Skin epidermis (tissue), 12 donors: ENCODE measurements around the gene MATN1.

ENCODE experiments used
- H3K27ac ChIP-seq, 21 experiments: fragments of 200-600 bp; sonication (generic) in 11 of 21; one replicate each; pipeline ENCODE4 v1.5.0; 2020; ENCODE audit warnings: mild to moderate bottlenecking in 3 of 21, inconsistent platforms in 2 of 21, moderate library complexity in 2 of 21
- H3K4me3 ChIP-seq, 7 experiments: fragments of 200-600 bp; sonication (generic) in 2 of 7; one replicate each; pipeline ENCODE4 v1.5.0; 2020; ENCODE audit warnings: inconsistent platforms in 2 of 7, mild to moderate bottlenecking in 2 of 7, moderate library complexity in 1 of 7

The MATN1 gene

GRCh38 chr1:30747033-30748008, 23.9 kb upstream of the MATN1 start:
- Histone ChIP-seq H3K4me3 (no peak overlapping the region), H3K27ac (peak overlapping the region in 15 of 21 experiments; percentile 7 to 88 (median 74))

GRCh38 chr1:30746212-30747032, 23.0 kb upstream of the MATN1 start:
- H3K27ac ChIP-seq, result peak overlapping the region in 19 of 21 experiments; percentile 22 to 88 (median 50)

DNA sequence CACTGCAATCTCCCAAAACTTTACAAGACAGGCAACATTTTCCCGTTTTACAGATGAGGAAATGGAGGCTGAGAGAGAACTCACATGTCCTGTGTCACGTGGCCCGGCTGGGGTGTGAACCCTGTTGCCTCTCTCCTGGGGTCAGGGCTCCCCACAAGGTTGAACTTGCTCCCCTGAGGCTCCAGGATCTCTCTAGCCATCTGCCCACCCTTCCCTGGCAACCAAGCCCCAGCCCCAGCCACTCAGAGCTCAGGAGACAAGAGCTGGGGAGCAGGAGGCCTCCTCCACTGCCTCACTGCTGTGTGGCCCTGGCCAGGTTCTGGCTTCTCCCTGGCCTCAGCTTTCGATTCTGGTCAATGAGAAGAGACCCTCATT, 22.4 kb upstream of the MATN1 start:
- peak overlapping the region in 18 of 21 experiments; percentile 22 to 88 (median 50) for H3K27ac ChIP-seq
- H3K4me3 ChIP-seq, result no peak overlapping the region

More at GRCh38 chr1:30746212-30747032, 23.0 kb upstream of the MATN1 start:
- no peak overlapping the region for H3K4me3 ChIP-seq

GRCh38 chr1:30745156-30745833, 21.9 kb upstream of the MATN1 start:
- Histone ChIP-seq H3K27ac (peak overlapping the region in 15 of 21 experiments; percentile 22 to 88 (median 65)), H3K4me3 (no peak overlapping the region)

- H3K27ac ChIP-seq, result peak overlapping the region in 15 of 21 experiments; percentile 21 to 88 (median 50)
- H3K4me3 ChIP-seq, result peak overlapping the region in 1 of 7 experiments; percentile 6
Observed at GRCh38 chr1:30744060-30744756, 20.8 kb upstream of the MATN1 start.

DNA sequence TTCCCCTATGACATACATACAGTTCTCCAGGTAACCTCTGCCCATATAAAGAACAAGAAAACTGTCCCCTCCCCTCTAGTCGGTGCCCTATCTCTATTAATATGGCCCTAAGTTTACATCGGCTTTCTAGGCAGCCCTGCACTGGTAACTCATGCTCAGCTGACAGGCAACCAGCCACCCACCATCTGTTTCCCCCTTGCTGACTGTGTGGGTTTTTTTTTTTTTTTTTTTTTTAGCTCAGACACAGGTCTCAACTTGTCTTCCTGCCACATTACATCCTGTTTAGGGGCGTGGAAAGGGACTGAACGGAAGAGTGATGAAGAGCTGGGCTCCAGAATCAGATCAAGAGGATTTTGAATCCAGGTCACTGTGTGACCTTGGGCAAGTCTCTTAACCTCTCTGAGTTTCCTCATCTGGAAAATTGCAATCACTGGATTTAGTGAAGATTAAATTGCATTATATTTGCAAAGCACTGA, 20.2 kb upstream of the MATN1 start:
- Histone ChIP-seq H3K4me3 (peak overlapping the region in 1 of 7 experiments; percentile 6), H3K27ac (peak overlapping the region in 13 of 21 experiments; percentile 21 to 88 (median 61))

- Histone ChIP-seq H3K4me3 (no peak overlapping the region), H3K27ac (peak overlapping the region in 6 of 21 experiments; percentile 13 to 67 (median 42))
Observed at GRCh38 chr1:30742963-30743559, 19.7 kb upstream of the MATN1 start.

- peak overlapping the region in 4 of 21 experiments; percentile 13 to 67 (median 42) for H3K27ac ChIP-seq
- no peak overlapping the region for H3K4me3 ChIP-seq
Observed at GRCh38 chr1:30742300-30742962, 19.0 kb upstream of the MATN1 start.

DNA sequence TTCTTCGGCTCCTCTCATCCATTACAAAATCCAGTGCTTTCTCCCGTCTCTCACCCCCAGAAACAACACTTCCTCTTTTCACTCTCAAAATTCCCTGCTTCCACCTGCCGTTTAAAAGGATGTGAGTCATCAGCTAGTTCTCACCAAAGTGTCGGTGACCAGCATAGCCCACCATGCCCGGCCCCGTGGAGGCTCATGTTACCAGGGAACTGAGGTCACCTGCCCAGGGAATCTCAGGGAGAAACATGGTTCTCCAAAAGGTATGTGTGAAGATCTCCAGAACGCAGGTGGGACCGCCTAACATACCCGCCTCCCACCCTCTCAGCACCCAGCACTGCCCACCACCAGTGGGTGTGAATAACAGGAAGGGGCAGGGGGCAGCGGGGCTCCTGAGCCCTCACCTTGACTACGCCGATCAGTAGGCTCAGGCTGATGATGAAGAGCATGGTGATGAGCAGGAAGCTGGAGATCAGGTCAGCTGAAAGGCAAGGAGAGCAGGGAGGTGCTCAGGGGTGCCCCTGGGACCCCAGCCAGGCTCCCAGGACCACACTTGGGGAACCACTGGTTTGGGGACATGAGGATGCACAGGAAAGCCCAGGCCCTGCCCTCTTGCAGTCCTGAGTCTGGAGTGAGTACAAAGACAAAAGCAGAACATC, 18.0 kb upstream of the MATN1 start:
- Histone ChIP-seq H3K27ac (peak overlapping the region in 5 of 21 experiments; percentile 16 to 44 (median 24)), H3K4me3 (no peak overlapping the region)

- no peak overlapping the region for H3K4me3 ChIP-seq
Observed at GRCh38 chr1:30740251-30741238, 17.2 kb upstream of the MATN1 start.

DNA sequence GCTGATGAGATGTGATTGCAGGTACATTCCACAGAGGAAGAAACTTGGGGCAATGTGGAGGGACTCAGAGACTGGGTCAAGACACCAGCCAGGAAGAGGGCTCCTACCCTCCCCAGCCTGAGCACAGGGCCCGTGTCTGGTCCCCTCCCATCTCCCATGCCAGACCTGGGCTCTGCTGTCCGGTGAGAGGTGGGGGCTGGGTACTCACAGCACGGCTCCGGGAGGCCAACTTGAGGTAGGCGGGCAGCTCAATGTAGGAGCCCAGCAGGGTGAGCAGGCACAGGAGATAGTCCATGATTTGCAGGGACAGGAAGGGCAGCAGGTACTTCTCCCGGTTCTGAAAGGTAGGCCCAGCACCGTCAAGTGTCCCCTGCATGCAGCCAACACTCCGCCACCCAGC, 16.2 kb upstream of the MATN1 start:
- H3K27ac ChIP-seq, result no peak overlapping the region
- H3K4me3 ChIP-seq, result no peak overlapping the region

More at GRCh38 chr1:30740251-30741238, 17.2 kb upstream of the MATN1 start:
- peak overlapping the region in 5 of 21 experiments; percentile 21 to 31 (median 22) for H3K27ac ChIP-seq

DNA sequence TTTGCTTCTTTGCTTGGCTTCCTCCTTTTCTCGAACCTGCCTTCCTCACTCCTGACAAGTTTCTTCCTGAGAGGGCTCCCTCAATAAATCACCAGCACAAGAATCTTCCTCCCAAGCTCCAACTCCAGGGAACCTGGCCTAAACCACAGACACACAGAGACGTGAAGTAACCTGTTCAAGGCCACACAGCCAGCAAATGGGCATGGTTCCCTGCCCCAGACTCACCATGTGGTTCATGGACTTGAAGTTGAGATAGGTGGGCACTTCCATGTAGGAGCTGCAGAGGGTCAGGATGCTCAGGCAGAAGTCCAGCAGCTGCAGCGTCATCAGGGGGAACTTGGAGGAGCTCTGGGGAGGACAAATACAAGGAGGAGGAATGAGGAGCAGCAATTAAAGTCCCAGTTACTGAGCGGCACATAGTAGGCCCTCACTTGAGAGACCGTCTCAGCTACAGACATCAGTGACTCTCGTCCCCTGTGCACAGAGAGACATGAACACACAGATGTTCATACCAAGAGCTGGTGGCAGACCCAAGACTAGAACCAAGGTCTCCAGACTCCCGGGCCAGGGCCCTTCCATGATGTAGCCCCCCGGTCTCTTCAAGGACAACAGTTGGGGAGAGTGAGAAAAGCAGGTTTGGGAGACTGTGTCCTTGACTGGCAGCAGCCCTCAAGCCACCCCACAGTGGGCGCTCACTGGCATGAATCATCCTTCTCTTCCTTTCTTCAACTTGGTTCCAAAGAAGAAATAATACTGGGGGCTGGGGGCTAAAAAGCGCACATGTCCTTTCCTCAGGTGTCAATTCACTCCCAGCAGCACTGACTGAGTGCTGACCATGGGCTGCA, 15.6 kb upstream of the MATN1 start:
- Histone ChIP-seq H3K27ac (no peak overlapping the region), H3K4me3 (no peak overlapping the region)

- no peak overlapping the region for H3K4me3 ChIP-seq
- H3K27ac ChIP-seq, result no peak overlapping the region
Observed at GRCh38 chr1:30738040-30738714, 14.8 kb upstream of the MATN1 start.

DNA sequence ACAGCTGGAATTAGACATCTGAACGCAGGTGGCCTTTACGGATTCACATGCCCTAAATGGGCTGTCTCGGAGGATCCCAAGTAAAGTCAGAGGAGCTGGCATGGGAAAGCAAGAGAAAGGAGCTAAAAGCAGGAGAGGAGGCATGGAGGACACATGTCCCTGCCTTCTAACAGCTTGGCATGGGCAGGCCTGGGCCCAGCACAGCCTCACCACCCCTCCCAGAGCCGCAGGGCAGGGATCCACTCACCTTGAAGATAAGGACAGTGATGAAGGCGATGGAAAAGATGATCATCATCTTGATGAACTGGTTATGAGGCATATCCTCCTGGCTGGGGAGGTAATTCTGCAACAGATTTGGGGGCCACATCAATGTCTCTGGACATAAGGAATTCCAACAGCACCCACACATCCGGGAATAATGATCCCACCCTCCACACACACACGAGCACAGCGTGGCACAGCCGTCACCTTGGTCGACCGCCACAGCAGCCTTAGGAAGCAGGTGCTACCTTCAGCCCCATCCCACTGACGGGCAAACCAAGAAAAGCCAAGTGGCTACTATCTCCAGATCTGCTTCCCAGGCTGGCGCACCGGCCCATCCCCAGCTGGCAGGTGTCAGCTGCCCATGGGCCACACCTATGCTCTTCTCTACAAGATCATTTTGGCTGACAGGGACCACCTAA, 14.1 kb upstream of the MATN1 start:
- H3K27ac ChIP-seq, result no peak overlapping the region
- no peak overlapping the region for H3K4me3 ChIP-seq
